ENCODE results near the gene GTSE1. TPM values are rescaled to one million over a fixed set of nuclear protein-coding genes. Genes with fewer than 3 reads are reported as not detected.

Gene GTSE1
- total RNA-seq, 1 experiment from 2014 or later, result 46.1 TPM

DNA sequence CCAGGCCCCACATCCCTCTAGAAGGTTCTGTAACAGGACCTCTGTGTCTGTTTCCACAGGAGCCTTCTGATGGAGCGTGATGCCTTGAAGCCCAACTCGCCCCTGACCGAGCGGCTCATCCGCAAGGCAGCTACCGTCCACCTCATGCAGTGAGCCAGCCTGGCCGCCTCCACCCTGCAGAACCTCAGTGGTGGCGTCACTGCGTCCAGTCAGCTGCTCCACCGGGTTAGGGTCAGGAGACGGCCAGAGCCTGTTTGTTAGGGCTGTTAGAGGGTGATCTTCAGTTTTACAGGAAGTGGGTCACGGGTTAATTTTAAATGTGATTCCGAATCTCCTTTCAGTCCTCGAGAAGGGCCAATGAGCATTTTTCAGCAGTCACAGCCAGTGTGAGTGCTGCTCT, 3.9 kb upstream of the GTSE1 start:
- no peaks in the 10 kb centered on the region for H4K20me1 ChIP-seq (ENCODE audit: insufficient read depth)
- TF ChIP-seq POLR2AphosphoS5 (IDR thresholded peaks at IDR 0.05; ENCODE audit: low read depth, low read length), result no peak
- H3K9me3 ChIP-seq (ENCODE audit: control insufficient read depth in 1 of 2, insufficient read depth in 1 of 2, low read depth in 1 of 2, low read length in 2 of 2), result no peaks in the 10 kb centered on the region
- peaks cover 6 to 10% of the 10 kb centered on the region in 2 experiments; a peak in 2 of 4 replicates for H3K36me3 ChIP-seq (ENCODE audit: control insufficient read depth in 1 of 2, insufficient read depth in 2 of 2, low read length in 2 of 2)
- ChIA-PET RAD21 (ENCODE audit: low non-redundant PET in 1 of 2, low total read pairs in 2 of 2, uncharacterized antibody in 2 of 2, unreplicated experiment in 2 of 2) (no interaction called here), CTCF (no interaction called here), POLR2A (no interaction called here)
- BruUV-seq (replicated peaks), result no TSS peak
- ATAC-seq (no peak), DNase-seq (ENCODE audit: low read depth, low spot score) (no peak)
- H3K9me2 ChIP-seq (ENCODE audit: insufficient read depth), result no peaks in the 10 kb centered on the region
- no peak overlapping the region for H3K4me2 ChIP-seq (ENCODE audit: low read length)
- H3K9ac ChIP-seq (ENCODE audit: low read length), result no peak overlapping the region
- H3K4me1 ChIP-seq (ENCODE audit: control insufficient read depth in 1 of 2, insufficient read depth in 2 of 2, low read length in 2 of 2), result peaks cover 9 to 17% of the 10 kb centered on the region in 2 experiments; a peak in 3 of 4 replicates
- H3K27me3 ChIP-seq (ENCODE audit: insufficient read depth, low read length), result no peaks in the 10 kb centered on the region
- intact Hi-C loops (cut with micrococcal nuclease), result no loop called here
- H2AFZ ChIP-seq (ENCODE audit: low read depth, low read length, poor library complexity, severe bottlenecking), result no peak overlapping the region
- no peak overlapping the region for H3K4me3 ChIP-seq (replicated peaks in 1 of 2; ENCODE audit: low read depth in 1 of 2, low read length in 2 of 2)
- H3K79me2 ChIP-seq (ENCODE audit: insufficient read depth, low read length), result peaks cover 11% of the 10 kb centered on the region
- H3K27ac ChIP-seq (ENCODE audit: low read depth, low read length), result no peak overlapping the region

DNA sequence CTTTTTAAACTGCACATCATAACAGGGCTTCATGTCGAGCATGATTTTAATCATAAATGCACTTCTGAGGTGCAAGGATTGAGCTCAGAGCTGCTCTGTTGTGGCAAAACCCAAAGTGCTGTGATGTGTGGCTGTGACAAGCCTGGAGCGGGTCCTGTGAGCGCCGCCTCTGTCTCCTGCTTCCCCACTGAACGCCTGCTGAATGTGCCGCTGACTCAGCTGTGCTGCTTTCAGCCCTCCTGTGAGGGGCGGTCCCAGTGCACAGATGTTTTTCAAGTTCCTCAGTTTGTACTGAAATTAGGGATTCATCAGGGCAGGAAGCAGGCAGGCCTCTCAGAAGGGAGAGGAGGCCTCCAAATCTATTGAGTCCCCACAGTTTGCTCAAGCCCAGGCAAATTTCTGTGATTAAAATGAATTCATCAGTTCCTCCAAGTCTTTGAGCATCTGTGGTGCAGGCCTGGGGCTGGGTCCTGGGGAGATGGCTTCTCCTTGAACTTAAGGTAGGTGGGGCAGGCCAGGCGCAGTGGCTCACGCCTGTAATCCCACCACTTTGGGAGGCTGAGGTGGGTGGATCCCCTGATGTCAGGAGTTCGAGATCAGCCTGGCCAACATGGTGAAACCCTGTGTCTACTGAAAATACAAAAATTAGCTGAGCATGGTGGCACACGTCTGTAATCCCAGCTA, 3.0 kb upstream of the GTSE1 start:
- Histone ChIP-seq H3K9me3 (ENCODE audit: control insufficient read depth in 1 of 2, insufficient read depth in 1 of 2, low read depth in 1 of 2, low read length in 2 of 2) (no peaks in the 10 kb centered on the region), H3K9ac (ENCODE audit: low read length) (no peak overlapping the region), H3K27me3 (ENCODE audit: insufficient read depth, low read length) (no peaks in the 10 kb centered on the region), H4K20me1 (ENCODE audit: insufficient read depth) (no peaks in the 10 kb centered on the region), H3K9me2 (ENCODE audit: insufficient read depth) (no peaks in the 10 kb centered on the region), H3K4me1 (ENCODE audit: control insufficient read depth in 1 of 2, insufficient read depth in 2 of 2, low read length in 2 of 2) (peaks cover 12 to 21% of the 10 kb centered on the region in 2 experiments; a peak in 3 of 4 replicates), H3K4me2 (ENCODE audit: low read length) (no peak overlapping the region), H3K4me3 (replicated peaks in 1 of 2; ENCODE audit: low read depth in 1 of 2, low read length in 2 of 2) (no peak overlapping the region), H3K79me2 (ENCODE audit: insufficient read depth, low read length) (peaks cover 20% of the 10 kb centered on the region), H3K36me3 (ENCODE audit: control insufficient read depth in 1 of 2, insufficient read depth in 2 of 2, low read length in 2 of 2) (peaks cover 9 to 13% of the 10 kb centered on the region in 2 experiments; a peak in 3 of 4 replicates), H3K27ac (ENCODE audit: low read depth, low read length) (no peak overlapping the region), H2AFZ (ENCODE audit: low read depth, low read length, poor library complexity, severe bottlenecking) (no peak overlapping the region)
- CTCF ChIA-PET, result no interaction called here
- no TSS peak for BruUV-seq (replicated peaks)
- POLR2A ChIA-PET, result no interaction called here
- RAD21 ChIA-PET (ENCODE audit: low non-redundant PET in 1 of 2, low total read pairs in 2 of 2, uncharacterized antibody in 2 of 2, unreplicated experiment in 2 of 2), result no interaction called here
- DNase-seq (ENCODE audit: low read depth, low spot score) (no peak), ATAC-seq (no peak)
- intact Hi-C loops (cut with micrococcal nuclease), result no loop called here
- TF ChIP-seq SIN3A (IDR thresholded peaks at IDR 0.05; ENCODE audit: low read depth), result no peak
- no peak for TF ChIP-seq FOSL1 (IDR thresholded peaks at IDR 0.05; ENCODE audit: low read depth)
- no peak for TF ChIP-seq RAD21 (IDR thresholded peaks at IDR 0.05; ENCODE audit: low read depth)
- TF ChIP-seq ELF1 (IDR thresholded peaks at IDR 0.05; ENCODE audit: borderline replicate concordance, low read depth), result no peak
- TF ChIP-seq CBX3 (IDR thresholded peaks at IDR 0.05; ENCODE audit: low read depth), result no peak
- TF ChIP-seq, protein P1, sequence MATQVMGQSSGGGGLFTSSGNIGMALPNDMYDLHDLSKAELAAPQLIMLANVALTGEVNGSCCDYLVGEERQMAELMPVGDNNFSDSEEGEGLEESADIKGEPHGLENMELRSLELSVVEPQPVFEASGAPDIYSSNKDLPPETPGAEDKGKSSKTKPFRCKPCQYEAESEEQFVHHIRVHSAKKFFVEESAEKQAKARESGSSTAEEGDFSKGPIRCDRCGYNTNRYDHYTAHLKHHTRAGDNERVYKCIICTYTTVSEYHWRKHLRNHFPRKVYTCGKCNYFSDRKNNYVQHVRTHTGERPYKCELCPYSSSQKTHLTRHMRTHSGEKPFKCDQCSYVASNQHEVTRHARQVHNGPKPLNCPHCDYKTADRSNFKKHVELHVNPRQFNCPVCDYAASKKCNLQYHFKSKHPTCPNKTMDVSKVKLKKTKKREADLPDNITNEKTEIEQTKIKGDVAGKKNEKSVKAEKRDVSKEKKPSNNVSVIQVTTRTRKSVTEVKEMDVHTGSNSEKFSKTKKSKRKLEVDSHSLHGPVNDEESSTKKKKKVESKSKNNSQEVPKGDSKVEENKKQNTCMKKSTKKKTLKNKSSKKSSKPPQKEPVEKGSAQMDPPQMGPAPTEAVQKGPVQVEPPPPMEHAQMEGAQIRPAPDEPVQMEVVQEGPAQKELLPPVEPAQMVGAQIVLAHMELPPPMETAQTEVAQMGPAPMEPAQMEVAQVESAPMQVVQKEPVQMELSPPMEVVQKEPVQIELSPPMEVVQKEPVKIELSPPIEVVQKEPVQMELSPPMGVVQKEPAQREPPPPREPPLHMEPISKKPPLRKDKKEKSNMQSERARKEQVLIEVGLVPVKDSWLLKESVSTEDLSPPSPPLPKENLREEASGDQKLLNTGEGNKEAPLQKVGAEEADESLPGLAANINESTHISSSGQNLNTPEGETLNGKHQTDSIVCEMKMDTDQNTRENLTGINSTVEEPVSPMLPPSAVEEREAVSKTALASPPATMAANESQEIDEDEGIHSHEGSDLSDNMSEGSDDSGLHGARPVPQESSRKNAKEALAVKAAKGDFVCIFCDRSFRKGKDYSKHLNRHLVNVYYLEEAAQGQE (IDR thresholded peaks at IDR 0.05; ENCODE audit: low read depth), result no peak
- no peak for TF ChIP-seq POLR2A (IDR thresholded peaks at IDR 0.05; ENCODE audit: borderline replicate concordance, extremely low read depth, insufficient read depth, insufficient read length)
- TF ChIP-seq, protein P2, sequence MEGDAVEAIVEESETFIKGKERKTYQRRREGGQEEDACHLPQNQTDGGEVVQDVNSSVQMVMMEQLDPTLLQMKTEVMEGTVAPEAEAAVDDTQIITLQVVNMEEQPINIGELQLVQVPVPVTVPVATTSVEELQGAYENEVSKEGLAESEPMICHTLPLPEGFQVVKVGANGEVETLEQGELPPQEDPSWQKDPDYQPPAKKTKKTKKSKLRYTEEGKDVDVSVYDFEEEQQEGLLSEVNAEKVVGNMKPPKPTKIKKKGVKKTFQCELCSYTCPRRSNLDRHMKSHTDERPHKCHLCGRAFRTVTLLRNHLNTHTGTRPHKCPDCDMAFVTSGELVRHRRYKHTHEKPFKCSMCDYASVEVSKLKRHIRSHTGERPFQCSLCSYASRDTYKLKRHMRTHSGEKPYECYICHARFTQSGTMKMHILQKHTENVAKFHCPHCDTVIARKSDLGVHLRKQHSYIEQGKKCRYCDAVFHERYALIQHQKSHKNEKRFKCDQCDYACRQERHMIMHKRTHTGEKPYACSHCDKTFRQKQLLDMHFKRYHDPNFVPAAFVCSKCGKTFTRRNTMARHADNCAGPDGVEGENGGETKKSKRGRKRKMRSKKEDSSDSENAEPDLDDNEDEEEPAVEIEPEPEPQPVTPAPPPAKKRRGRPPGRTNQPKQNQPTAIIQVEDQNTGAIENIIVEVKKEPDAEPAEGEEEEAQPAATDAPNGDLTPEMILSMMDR (IDR thresholded peaks at IDR 0.05 in 2 of 3, conservative IDR thresholded peaks at IDR 0.05 in 1 of 3; ENCODE audit: borderline replicate concordance in 1 of 3, insufficient read depth in 1 of 3, low read depth in 2 of 3, low read length in 2 of 3), result no peak
- TF ChIP-seq ZNF274 (IDR thresholded peaks at IDR 0.05; ENCODE audit: low read depth, low read length), result no peak
- TF ChIP-seq, protein P3, sequence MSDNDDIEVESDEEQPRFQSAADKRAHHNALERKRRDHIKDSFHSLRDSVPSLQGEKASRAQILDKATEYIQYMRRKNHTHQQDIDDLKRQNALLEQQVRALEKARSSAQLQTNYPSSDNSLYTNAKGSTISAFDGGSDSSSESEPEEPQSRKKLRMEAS (IDR thresholded peaks at IDR 0.05), result no peak
